Astrocyte (in vitro differentiated cells and primary cell): ENCODE measurements around the gene NKG7.

Experiments
- EZH2 ChIP-seq: IDR thresholded peaks from 2 replicates; pipeline ENCODE4 v1.6.1; 2012; ENCODE audit warnings: mild to moderate bottlenecking, low read length, inconsistent platforms; ENCODE audit not compliant: insufficient read depth
- TF ChIP-seq, protein P1 (sequence below): IDR thresholded peaks from 2 replicates; pipeline ENCODE4 v1.5.1; 2011; ENCODE audit warnings: low read depth, mild to moderate bottlenecking, inconsistent platforms, low read length, moderate library complexity; ENCODE audit not compliant: insufficient read depth

DNA sequence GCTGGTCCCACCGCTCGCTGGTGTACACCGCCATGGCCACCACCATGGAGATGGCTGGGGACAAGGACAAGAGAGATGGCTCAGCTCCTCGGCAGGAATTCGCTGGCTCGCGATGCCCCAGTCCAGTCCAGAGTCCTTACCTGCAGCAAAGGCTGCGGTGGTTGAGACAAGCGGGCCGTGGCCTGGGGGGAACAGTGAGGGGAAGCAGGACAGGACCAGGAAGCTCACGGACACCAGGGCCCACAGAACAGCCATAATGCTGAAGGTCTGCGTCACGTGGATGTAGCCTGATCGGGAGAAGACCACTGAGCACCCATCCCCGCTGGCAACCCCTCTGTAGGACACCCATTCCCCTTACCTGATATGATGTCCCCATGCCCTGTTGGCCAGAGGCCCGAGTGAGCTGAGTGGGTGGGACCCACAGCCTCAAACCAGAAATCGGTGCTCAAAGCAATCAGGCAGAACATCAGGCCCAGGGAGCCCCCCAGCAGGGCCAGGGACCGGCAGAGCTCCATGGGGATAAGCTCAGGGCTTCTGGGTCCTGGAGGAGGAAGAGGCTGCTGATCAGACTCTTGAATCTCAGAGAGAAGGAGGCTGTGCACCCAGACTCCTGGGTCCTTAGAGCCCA is 319 bp downstream of the NKG7 start:
- TF ChIP-seq, protein P1, sequence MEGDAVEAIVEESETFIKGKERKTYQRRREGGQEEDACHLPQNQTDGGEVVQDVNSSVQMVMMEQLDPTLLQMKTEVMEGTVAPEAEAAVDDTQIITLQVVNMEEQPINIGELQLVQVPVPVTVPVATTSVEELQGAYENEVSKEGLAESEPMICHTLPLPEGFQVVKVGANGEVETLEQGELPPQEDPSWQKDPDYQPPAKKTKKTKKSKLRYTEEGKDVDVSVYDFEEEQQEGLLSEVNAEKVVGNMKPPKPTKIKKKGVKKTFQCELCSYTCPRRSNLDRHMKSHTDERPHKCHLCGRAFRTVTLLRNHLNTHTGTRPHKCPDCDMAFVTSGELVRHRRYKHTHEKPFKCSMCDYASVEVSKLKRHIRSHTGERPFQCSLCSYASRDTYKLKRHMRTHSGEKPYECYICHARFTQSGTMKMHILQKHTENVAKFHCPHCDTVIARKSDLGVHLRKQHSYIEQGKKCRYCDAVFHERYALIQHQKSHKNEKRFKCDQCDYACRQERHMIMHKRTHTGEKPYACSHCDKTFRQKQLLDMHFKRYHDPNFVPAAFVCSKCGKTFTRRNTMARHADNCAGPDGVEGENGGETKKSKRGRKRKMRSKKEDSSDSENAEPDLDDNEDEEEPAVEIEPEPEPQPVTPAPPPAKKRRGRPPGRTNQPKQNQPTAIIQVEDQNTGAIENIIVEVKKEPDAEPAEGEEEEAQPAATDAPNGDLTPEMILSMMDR = no peak
- TF ChIP-seq EZH2 = no peak
